GM18502 (cell line): ENCODE results near the gene NME3.
"Not testable (repeated sequence)": the region's sequence is repeated elsewhere in the genome, so short reads cannot be mapped to it uniquely, and the experiment has no call there.

Experiments
- ATAC-seq: cut with Tn5 transposase; IDR thresholded peaks from one replicate; pipeline ENCODE4 v1.9.1; 2021; ENCODE audit warnings: mild to moderate bottlenecking; ENCODE audit not compliant: unreplicated experiment, poor library complexity

NME3 gene

DNA sequence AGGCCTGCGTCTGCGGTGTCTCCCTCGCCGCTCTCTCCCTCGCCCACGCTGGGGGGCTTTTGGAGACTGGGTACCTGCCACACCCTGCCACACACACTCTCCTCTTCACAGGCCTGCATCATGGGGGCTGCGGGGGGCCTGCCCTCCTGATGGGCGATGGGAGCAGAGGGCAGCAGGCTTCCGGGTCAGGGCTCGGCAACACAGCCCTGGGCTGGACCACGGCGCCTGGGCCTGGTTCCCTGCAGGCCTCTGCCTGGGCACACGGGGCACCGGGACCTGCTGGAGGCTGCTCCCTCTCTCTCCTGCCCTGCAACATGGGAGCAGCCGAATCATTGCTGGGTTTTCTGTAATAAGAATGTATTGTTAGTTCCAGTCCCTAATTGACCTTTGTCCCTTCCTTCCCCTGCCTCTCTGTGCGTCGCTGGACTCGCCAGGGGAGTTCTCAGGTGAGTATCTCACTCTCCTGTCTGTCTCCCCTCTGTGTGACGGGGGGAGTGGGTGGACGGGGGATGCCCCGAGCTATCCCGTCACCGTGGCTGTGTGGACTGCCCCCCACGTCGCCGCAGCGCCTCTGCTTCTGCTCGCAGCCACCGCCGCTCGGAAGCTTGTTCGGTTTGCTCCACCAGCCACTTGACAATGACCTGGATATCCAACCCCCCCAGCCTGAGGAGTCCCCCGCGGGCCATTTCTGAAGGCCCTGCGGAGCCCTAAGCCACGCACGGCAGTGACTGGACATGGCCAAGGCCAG lies 13.5 kb downstream of the NME3 start:
- no peak for ATAC-seq

DNA sequence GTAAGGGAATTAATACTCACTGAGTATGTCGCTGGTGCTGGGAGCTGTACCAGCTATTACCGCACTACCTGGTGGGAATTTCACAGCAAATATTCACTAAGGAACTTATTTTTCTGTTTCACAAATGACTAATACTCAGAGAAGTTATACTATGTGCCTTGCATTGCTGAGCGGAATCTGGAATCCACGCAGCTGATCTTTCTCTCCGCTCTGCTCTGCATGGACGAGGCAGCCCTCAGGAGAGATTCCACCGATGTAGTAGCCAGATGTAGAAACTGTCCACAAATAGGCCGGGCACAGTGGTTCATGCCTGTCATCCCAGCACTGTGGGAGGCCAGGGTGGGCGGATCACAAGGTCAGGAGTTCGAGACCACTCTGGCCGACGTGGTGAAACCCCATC lies 17.1 kb downstream of the NME3 start:
- no peak for ATAC-seq

DNA sequence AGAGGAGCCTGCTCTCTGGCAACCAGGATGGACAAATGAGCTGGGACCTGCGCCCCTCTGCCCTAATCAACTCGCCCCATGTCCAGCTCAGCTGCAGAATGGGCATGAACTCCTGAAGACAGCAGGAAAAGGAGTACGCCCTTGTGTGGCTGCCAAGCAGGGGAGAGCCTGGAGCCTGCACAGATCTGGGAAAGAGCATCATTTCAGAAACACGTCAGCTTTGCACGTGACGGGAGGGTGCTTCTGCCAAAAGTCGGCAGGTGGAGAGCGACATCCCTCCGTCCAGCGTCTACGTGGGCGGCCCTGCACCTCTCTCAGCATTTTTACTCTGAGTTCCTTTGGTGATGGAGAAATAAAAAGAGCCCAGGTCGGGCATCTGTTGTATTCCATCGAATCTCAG lies 18.5 kb downstream of the NME3 start:
- no peak for ATAC-seq

DNA sequence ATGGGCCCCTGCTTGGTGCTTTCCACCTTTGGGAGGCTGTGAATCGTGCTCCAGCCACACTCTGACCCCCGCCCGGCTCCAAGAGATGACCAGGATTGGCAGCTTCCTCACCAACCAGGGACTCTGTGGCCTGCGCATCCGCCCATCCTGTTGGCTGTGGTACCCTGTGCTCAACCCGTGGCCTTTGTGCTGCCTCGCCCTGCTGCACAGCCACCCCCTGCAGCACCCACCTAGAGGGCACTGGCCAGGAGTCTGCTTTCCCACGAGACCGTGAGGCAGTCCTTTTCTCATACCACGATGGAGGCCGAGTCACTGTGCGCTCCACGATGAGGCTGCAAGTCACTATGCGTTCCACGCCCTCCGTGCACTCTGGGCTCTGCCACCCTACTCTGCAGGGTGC lies 19.4 kb downstream of the NME3 start:
- no peak for ATAC-seq

DNA sequence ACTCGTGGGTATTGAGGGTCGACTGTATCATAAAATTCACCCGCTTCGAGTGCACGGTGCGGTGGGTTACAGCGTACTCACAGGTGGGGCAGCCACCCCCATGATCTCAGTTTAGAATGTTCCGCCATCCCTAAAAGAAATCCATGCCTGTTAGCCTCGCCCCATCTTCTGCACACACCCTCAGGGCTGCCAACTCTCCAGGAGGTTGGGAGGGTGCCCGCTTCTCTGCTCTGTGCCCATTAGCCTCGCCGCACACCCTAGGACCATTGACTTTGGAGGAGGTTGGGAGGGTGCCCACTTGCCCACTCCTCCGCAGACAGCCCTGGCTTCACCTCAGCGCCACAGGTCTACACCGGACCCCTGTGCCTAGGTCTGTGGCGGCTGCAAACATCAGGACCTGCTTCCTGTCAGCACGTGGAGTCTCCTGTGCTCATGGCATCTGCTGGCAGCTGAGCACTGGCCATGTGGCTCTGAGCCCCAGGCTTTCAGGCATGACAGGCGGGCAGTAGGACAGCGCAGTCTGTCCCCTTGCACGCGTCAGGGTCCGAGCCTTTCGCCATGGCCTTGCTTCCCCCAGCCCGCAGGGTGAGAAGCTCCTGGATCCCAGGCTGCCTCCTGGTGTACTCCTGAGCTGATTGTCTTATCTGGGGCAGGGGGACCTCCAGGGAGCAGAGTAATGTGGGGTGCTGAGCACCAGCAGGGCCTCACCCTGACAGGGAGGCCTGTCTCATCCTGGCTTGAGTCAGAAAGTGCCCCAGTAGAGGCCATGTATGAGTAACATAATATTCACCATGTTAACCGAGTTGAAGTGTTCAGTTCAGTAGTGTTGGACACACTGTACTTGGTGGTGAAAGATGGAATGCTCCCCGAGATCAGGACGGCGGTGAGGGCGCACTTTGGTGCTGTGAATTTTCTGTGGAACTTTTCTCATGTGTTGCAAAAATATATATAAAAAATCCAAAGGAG lies 21.9 kb downstream of the NME3 start:
- no peak for ATAC-seq

DNA sequence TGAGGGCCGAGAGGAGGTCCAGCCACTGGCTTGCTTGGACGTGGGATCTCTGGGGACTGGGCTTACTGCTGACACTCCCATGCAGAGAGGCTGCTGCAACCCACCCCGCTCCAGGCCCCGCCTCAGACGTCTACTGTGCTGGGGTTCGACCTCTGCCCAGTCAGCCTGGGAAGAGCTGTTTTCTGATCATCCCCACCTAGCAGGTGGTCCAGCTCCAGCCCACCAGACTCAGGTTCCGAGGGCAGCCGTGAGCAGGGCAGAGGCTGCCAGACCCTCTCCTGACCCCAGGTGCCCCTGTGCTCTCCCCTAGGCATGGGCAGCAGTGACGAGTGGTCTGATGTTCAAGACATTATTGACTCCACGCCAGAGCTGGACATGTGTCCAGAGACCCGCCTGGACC lies 23.4 kb downstream of the NME3 start:
- no peak for ATAC-seq

DNA sequence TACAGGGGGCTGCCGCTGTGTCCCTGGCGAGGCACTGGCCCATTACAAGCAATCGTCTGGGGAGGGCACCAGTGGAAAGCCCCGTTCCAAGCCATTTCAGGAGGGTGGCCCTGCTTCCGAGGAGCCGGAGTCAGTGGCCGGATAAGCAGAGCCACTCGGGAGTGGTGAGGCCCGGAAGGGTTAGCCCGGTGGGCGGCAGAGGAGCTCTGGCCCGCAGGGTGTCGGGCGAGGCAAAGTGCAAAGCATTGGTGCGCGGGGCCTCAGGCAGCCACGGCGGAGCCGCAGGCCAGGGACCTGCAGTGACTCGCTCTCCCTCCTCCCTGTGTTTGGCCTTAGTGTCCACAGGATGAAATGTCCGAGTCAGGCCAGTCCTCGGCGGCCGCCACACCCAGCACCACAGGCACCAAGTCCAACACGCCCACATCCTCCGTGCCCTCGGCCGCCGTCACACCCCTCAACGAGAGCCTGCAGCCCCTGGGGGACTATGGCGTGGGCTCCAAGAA lies 24.6 kb downstream of the NME3 start:
- ATAC-seq, result no peak

DNA sequence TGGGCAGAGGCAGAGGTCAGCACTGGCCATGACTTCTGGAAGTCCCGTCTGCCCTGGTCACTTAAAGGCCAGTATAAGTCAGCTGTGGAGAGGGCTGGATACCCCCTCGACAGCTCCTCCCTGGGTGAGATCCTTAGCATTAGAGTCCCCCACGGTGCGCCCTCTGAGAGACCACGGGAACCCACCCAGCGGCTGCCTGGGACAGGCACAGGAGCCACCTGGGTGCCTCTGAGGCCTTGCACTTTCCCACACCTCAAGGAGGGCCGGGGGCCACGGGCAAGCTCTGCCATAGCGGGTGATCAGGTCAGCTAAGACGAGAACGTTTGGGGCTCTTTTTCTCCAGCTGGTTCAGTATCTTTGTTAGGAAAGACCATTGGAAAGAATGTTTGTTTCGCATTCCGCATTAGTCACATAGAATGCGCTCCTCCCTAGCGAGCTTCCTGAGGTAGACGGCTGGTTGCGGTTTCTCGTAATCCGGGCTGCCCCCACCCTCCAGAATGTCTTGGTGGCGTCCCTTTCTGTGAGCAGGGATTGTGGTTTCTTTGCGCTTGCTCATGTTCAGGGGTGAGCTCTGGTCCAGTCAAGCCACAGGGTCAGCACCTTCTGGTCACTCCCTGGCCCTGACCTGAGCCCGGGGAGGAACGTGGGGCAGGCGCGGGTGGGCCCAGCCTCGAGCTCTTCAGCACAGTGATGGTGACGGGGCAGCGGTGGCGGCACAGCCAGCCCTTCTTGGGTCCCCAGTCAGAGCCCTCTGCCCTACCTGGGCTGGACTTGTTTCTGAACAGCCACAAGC lies 25.2 kb downstream of the NME3 start:
- ATAC-seq, result no peak

DNA sequence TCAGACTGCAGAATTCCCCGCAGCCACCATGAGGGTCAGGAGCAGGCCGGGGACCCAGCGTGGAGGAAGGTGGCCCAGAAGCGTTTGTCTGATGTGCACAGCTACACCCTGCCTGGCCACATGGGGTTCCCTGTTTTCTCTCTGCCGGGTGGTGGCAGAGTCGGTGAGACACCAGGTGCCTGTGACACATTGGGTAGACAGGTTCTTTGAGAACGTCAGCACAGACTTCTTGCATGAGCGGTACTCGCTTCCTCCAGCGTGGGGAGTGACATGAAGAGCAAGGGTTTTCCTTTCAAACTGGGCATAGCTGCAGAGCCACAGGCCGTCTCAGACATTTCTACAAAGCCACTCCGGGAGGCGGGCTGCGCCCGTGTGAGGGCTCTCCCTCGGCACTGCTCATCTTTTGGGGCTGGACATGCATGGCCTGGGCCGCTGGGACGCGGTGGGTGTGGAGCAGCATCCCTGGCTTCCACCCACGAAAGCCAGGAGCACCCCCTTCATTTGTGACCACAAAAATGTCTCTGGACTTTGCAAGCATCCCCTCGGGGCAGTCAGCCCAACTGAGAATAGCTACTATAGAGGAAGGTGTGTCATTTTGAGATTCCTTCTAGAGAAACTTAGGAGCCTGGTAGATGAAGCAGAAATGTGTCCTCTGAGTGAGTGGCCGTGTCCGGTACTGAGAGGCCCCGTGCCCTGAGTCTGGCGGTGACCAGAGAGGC lies 26.0 kb downstream of the NME3 start:
- ATAC-seq, result no peak

DNA sequence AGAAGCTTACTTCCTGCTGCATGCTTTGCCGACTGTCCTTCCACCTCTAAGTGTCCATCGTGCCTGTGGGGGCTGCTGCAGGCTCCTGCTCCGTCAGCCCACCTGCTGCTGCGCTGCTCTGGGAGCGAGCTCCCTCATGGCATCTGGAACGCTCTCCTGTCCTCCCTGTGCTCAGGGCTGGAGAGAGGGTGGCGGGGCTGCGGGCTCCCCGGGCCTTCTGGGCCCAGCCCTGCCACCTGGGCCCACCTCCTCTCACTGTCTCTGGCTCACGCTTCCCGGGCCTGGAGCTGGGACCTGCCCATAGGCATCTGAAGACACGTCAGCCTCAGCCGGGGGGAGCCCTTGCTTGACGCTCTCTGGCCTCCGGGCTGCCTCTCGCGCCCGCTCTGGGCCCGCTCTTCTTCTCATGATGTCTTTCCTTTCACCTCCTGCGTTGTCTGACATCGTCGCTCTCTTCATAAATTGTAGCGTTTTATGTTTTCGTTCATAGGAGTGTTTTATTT lies 27.0 kb downstream of the NME3 start:
- no peak for ATAC-seq

DNA sequence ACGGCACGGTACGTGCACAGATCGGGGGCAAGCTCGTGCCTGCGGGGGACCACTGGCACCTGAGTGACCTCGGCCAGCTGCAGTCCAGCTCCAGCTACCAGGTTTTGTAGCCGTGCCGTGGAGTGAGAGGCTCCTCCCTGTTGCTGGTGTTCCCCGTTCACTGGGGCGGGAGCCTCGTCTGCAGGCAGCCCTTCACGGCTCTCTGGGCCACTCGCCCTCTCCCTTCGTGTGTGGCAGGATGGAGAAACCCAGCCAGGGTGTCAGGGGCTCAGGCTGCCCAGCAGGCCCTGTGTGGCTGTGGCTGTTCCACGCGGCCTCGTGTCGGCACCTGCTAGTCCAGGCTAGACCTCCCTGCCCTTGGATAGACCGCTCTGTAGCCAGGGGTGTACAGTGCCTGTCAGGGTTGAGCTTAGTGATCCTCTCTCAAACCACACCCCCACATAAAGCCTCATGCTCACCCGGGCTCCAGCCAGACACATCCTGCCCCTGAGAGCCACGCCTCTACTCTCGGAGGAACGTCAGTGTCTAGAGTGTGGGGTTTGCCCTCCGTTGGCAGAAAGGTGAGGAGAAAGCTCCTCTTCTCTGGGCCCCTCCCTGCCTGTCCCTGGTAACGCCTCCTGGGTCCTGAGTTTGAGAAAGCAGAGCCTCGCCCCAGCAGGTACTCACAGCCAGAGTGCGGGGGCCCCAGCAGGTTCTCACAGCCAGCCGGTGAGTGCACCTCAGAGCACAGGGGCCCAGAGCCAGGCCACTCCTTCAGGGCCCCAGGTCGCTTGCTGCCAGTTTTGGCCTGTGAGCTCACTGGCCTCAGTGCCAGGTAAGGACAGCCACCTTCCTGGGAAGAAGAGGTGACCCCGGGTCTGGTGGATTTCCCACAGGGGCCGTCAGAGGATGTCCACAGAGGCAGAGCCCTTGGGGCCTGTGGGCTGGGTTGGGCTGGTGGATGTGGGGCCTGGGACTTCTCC lies 27.7 kb downstream of the NME3 start:
- ATAC-seq, result no peak

DNA sequence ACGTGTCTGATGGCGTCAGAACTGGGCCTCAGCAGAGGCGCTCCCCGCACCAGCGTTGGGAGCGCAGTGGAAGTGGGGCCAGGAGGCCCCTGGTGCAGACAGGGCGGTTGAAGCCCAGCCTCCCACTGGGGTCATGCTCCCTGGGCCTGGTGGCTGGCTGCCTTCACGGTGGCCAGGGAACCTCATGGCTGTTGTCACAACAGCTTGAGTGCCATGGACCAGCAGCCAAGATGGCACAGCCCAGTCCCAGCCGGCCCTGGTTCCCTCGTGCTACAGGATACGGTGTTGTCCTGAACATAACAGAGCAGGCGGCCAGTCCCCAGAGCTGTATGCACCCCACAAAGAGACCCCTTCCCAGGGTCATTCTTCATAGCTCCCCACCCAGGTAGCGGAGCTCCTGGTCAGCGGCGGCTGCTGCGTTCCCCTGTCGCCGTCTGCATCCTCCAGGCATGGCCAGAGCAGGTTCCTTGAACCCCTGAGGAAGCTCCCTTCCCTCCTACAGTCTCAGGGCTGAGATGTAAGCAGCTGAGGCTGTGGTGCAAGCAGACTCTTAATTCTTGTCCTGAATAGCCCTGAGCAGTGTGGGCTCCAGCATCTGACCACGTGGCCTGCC lies 29.7 kb downstream of the NME3 start:
- ATAC-seq, result no peak

DNA sequence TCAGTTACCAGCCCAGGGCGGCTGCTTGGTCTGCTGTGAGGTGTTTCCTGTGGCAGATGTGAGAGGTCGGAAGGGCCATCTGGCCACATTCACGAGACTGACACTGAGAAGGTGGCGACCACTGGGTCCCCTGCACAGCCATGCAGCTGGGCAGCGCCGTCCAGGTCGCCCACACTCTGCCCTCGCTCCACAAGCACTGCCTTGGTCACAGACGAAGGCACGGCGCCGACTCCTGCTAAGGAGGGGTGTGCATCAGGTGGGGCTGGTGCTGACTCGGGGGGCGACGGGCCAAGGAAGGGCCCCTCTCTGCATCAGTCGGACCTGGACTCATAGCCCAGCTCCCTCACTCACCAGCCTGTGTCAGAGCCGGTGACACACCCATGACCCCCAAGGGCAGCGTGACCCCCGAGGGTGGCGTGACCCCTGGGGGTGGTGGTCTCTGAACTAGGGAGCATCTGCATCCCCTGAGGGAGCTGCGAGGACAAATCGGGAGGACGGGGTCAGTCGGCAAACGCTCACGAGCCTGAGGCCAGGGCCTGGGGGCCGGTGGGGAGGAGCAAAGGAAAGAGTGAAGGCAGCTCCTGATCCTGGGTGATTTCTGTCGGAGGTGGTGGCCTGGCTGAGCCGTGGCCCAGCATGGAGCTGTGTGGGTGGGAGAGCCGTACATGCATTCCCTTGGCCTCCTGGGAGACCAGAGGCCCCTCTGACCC lies 30.4 kb downstream of the NME3 start:
- ATAC-seq, result no peak

DNA sequence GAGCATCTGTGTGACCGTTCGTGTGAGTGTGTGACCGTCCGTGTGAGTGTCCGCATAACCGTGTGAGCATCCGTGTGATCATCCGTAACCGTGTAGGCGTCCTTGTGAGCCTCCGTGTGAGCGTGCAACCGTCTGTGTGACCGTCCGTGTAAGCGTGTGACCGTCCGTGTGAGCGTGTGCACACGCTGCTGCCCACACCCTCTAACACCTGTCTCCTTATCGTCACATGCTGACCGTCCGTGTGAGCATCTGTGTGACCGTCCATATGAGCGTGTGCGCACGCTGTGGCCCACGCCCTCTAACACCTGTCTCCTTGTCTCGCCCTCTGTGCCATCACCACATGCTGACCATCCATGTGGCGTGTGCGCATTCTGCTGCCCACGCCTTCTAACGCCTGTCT lies 31.1 kb downstream of the NME3 start:
- no peak for ATAC-seq

DNA sequence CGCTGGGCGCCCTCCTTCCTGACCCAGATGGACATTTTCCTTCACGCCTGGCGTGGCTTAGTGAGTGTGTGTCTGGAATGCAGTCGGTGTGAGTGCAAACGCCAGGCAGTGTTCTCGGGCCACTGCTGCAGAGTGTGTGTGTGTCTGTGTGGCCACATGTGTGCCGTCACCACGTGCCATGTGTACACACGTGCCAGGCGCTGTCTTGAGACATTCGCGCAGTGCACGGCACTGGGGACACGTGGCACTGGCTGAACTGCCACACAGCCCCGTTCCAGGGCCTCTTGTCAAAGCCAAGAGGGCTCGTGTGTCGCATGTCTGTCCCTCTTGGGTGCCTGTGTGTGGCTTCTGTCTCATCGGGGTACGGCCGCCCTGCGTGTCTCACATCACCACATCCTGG lies 36.5 kb downstream of the NME3 start:
- ATAC-seq, result no peak

DNA sequence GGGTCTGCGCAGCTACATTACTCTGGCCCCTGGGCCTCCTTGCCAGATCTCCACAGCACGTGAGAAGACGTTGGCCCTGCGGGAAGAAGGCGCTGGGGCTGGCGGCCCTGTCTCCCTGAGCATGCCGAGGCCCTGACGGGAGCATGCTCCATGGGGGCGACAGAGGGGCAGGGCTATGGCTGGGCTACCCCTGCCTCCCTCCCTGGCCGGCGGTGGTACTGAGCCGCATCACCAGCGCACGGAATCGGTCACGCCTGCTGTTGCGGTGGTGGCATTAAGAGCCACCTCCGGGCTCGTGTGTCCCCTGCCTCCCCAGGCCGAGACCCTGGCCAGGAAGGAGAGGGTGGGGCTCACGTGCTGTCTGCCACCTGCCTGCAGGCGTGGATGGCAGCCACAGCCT lies 37.2 kb downstream of the NME3 start:
- no peak for ATAC-seq

DNA sequence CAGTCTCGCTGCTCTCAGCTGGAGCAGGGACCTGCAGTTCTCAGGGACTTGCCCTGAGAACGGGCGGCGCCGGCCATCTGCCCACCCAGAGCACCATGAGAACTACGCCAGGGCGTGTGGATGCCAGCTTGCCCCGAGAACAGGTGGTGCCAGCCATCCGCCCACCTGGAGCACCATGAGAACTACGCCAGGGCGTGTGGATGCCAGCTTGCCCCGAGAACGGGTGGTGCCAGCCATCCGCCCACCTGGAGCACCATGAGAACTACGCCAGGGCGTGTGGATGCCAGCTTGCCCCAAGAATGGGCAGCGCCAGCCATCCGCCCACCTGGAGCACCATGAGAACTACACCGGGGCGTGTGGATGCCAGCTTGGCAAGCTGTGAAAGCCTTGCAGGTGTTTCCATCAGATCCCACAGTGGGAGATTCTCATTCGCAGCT lies 38.8 kb downstream of the NME3 start:
- ATAC-seq, result not testable (repeated sequence)

DNA sequence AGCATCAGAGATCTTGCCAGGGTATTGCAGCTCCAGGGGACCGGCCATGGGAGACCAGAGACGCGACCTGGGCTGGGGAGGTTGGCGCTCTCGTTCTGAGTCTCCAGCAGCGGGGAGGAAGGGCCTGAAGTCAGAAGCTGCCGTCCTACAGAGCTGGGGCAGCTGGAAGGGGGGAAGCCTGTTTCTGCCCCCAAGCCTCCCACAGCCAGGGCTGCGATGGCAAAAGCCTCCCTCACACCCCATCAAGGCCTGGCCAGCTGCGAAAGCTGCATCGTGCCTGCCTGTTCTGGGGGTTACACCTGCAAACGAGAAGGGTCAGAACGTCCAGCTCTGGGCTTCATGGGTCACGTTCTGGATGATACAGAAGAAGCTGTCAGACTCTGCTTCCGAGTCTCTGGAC lies 39.3 kb downstream of the NME3 start:
- ATAC-seq, result no peak
